ENCODE results near the gene MAP3K20. TPM values are rescaled to one million over a fixed set of nuclear protein-coding genes. Genes with fewer than 3 reads are reported as not detected.

The MAP3K20 gene
- total and polyA plus RNA-seq, 2 of the 8 experiments (the other 6 are each of a cell fraction or from before 2014, with no cell fraction given): 3.1 to 11.1 TPM

DNA sequence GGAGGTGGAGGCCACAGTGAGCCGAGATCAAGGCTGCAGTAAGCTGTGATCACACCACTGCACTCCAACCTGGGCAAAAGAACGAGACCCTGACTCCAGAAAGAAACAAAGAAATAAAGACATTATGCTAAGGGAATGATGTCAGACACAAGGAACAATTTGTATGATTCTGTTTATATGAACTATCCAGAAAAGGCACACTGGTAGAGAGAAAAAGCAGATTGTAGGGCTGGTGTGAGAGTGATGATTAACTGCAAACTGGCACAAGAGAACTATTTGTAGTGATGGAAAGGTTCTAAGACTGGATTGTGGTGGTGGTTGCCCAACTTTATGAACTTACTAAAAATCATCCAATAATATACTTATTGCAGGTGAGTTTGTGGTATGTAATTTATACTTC, 106.3 kb downstream of the MAP3K20 start:
- Histone ChIP-seq H3K4me3 (ENCODE audit: extremely low read depth in 1 of 4, insufficient read depth in 2 of 4, low read depth in 3 of 4, low read length in 4 of 4) (no peak overlapping the region), H3K79me2 (ENCODE audit: control insufficient read depth in 1 of 2, insufficient read depth in 2 of 2, low read length in 2 of 2) (no peaks in the 10 kb centered on the region), H3K56ac (replicated peaks; ENCODE audit: insufficient read length, low read depth, low read length) (no peak overlapping the region), H3K4ac (replicated peaks; ENCODE audit: insufficient read length, low read depth, low read length) (no peak overlapping the region), H3K9me3 (ENCODE audit: insufficient read depth in 2 of 2, low read depth in 1 of 2, low read length in 1 of 2) (peaks cover 0 to 3% of the 10 kb centered on the region in 2 experiments; a peak in 1 of 4 replicates), H3K18ac (ENCODE audit: extremely low read depth, low read length) (no peak overlapping the region), H2BK12ac (ENCODE audit: low read depth, low read length) (no peak overlapping the region), H3K9ac (replicated peaks in 1 of 4; ENCODE audit: extremely low read depth in 1 of 4, low read depth in 3 of 4, low read length in 3 of 4) (no peak overlapping the region), H3K27ac (ENCODE audit: low read depth, low read length) (no peak overlapping the region), H3K36me3 (ENCODE audit: control insufficient read depth in 2 of 4, insufficient read depth in 4 of 4, low read length in 3 of 4) (no peaks in the 10 kb centered on the region), H4K8ac (ENCODE audit: extremely low read depth, insufficient read depth, low read length) (no peak overlapping the region), H3K23ac (ENCODE audit: insufficient read length) (no peak overlapping the region), H3K23me2 (ENCODE audit: low read depth, low read length) (no peaks in the 10 kb centered on the region; the same call in 1 of the 2 replicates), H2AK5ac (ENCODE audit: low read depth, low read length) (no peak overlapping the region), H3K4me2 (ENCODE audit: insufficient read depth in 1 of 2, low read depth in 2 of 2, low read length in 2 of 2) (no peak overlapping the region), H4K20me1 (replicated peaks in 1 of 2; ENCODE audit: control insufficient read depth in 1 of 2, insufficient read depth in 2 of 2, low read length in 2 of 2) (no peaks in the 10 kb centered on the region), H2BK20ac (ENCODE audit: low read length) (no peak overlapping the region), H4K5ac (ENCODE audit: insufficient read length, low read depth, low read length) (no peak overlapping the region), H2BK5ac (ENCODE audit: low read depth, low read length) (no peak overlapping the region), H3K79me1 (ENCODE audit: low read depth, low read length) (no peaks in the 10 kb centered on the region), H3K27me3 (replicated peaks in 1 of 4; ENCODE audit: control insufficient read depth in 3 of 4, extremely low read depth in 1 of 4, insufficient read depth in 3 of 4, low read length in 3 of 4) (no peaks in the 10 kb centered on the region), H2BK120ac (replicated peaks; ENCODE audit: low read depth, low read length) (no peak overlapping the region), H4K91ac (replicated peaks; ENCODE audit: insufficient read length, low read length) (no peak overlapping the region), H3K14ac (ENCODE audit: insufficient read length) (no peak overlapping the region), H2BK15ac (ENCODE audit: low read length) (no peak overlapping the region), H3K4me1 (replicated peaks in 1 of 4; ENCODE audit: control insufficient read depth in 3 of 4, insufficient read depth in 4 of 4, low read length in 3 of 4) (peaks cover 0 to 5% (median 1%) of the 10 kb centered on the region in 4 experiments; a peak in 1 of 7 replicates), H2AFZ (ENCODE audit: low read length) (no peak overlapping the region)
- ChIA-PET CTCF (ENCODE audit: partially characterized antibody) (interaction anchor here (1.5 kb wide), 1 partner anchor 29 kb away, joined by 6 read pairs; no protein-coding TSS in a partner anchor), POLR2A (ENCODE audit: partially characterized antibody) (no interaction called here)
- no peak for DNase-seq (ENCODE audit: low read depth in 1 of 2, low spot score in 2 of 2)
- 93% methylated on average over 2 of the region's 2 CpGs; no CpG with 5 or more reads in 1 of the 2 experiments for WGBS, 2 experiments (ENCODE audit: extremely low coverage in 1 of 2, insufficient coverage in 1 of 2, insufficient read length in 1 of 2, insufficient replicate concordance in 2 of 2, low coverage in 1 of 2, low lambda C conversion rate in 2 of 2, missing lambda C conversion rate in 1 of 2)
- TF ChIP-seq, protein P1, sequence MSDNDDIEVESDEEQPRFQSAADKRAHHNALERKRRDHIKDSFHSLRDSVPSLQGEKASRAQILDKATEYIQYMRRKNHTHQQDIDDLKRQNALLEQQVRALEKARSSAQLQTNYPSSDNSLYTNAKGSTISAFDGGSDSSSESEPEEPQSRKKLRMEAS (IDR thresholded peaks at IDR 0.05): no peak
- TF ChIP-seq YY1 (IDR thresholded peaks at IDR 0.05; ENCODE audit: low read depth, low read length) (no peak), GTF2F1 (IDR thresholded peaks at IDR 0.05; ENCODE audit: borderline replicate concordance, low read depth, low read length) (no peak), EGR1 (IDR thresholded peaks at IDR 0.05; ENCODE audit: borderline replicate concordance, low read depth, low read length) (no peak), FOSL1 (IDR thresholded peaks at IDR 0.05; ENCODE audit: insufficient read depth, low read depth, low read length) (no peak), CEBPB (IDR thresholded peaks at IDR 0.05; ENCODE audit: low read depth, low read length) (no peak), CBX5 (IDR thresholded peaks at IDR 0.05; ENCODE audit: low read depth, low read length) (no peak), POU5F1 (IDR thresholded peaks at IDR 0.05; ENCODE audit: low read depth, low read length) (no peak), PHF8 (conservative IDR thresholded peaks at IDR 0.05; ENCODE audit: low read depth, low read length) (no peak), SP4 (IDR thresholded peaks at IDR 0.05; ENCODE audit: low read length) (no peak), SIRT6 (IDR thresholded peaks at IDR 0.05; ENCODE audit: low read length) (no peak), TAF1 (IDR thresholded peaks at IDR 0.05; ENCODE audit: low read depth, low read length) (no peak), JUN (IDR thresholded peaks at IDR 0.05; ENCODE audit: low read depth, low read length) (no peak), BRCA1 (IDR thresholded peaks at IDR 0.05; ENCODE audit: low read depth, low read length) (no peak)
- FAIRE-seq: no peak

Measured in H1 (cell line).